Inferior parietal cortex (tissue), 1 donor: ENCODE results near the gene TMEM135.

Experiments used
- DNase-seq: peaks from one replicate; pipeline ENCODE4 v3.0.0-alpha.2; 2016; ENCODE audit errors: extremely low spot score

The TMEM135 gene

DNA sequence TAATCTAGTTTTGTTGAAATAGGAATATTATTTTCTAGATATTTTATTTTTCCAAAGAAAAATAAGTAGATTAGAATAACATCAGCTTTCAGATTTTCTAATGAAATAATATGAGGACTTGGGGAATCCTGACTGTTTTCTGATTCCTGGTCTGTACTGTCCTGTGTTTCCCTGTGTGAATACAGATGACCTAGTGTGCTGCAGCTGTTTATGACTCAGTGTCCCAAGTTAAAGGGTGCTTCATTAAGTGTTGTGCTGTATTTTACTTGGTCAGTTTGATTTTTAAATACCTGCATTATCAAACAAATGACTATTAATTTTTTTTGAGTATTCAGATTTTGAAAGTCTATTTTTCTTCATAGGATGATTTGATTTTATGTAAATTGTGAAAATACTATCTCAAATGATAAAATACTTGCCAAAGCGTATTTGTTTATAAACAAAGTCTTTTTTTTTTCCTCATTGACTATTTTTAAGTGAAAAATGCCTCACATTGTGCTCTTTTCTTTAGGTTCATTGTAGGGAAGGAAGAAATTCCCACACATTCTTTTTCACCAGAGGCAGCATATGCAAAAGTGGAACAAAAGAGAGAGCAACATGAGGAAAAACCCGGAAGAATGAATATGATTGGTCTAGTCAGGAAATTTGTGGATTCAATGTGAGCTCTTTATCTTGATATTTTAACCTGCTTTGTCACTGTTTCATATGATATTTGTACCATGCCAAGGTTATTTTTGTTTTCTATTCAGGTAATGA, 264.2 kb downstream of the TMEM135 start:
- DNase-seq = no peak

DNA sequence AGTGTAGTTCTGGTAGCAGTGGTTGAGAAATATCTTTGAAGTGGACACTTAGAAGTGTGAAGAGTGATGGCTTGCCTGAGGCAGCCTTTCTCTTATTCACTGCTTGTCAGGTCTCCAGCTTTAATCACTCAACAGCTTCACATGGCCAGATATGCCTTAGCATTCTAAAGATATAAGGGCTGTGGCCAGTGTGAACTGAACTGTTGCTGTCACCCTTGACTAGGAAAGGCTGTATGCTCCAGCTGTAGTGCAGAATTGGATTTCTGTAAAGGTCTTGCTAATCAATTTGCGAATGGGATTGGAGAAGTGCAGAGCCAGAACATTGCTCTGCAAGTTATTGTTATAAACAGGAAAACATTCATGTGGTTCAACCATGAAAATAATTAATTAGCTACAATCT, 266.7 kb downstream of the TMEM135 start:
- DNase-seq = no peak

DNA sequence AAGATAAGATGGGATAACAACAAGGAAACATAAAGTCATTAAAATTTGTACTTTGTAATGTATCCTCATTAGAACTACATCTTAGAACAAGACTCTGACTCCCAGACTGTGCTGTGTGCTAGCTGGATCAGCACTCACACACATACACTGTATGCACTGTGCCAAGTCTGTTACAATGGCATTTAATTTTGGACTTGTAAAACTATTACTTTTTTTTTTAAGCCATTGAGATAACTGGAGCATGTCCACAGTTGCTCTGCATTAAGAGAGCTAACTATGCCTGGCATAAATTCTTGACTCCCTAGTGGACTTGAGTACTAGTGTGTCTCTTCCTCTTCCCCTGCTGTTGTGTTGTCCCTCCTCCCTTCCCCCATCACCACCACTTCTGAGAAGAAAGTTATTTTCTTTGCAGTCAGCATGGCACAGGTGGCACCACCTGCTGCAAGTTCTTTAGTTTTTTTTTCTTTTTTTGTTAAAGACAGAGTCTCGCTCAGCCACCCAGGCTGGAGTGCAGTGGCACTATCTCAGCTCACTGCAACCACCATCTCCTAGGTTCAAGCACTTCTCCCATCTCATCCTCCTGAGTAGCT, 268.6 kb downstream of the TMEM135 start:
- DNase-seq = no peak

DNA sequence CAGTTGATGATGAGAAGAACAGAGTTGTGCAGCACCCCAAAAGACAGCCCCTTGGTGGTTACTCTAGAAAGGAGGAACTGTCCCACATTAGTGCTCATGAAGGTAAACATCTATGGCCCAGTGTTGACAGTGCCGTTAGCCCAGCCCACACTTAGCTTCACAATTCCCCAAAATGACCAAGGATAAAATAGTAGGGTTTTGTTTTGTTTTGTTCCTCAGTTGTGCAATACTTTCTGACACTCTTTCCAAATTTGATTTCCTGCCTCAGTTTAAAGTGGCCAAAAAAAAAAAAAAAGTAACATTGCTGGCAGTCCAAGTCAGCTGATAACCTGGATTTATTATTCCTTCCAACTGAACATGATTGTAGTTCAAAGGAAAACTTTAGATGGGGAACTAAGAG, 269.4 kb downstream of the TMEM135 start:
- no peak for DNase-seq

DNA sequence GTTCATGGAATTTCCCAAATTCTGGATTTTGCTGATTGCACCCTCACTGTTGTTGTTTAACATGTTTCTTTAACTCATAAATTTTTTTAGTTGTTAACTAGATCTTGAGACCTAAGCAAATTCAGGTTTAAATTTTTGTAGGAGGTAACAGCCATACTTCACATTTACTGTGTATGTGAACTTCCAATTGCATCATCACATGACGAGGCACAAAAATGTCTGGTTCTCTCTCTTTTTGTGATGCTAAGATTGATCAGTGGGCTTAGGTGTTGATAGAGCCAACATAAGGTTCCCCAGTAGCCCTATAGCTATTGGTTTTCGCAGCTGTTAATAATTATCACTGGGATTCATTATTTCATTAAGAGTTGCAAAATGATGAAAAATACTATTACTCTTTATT, 277.5 kb downstream of the TMEM135 start:
- no peak for DNase-seq

DNA sequence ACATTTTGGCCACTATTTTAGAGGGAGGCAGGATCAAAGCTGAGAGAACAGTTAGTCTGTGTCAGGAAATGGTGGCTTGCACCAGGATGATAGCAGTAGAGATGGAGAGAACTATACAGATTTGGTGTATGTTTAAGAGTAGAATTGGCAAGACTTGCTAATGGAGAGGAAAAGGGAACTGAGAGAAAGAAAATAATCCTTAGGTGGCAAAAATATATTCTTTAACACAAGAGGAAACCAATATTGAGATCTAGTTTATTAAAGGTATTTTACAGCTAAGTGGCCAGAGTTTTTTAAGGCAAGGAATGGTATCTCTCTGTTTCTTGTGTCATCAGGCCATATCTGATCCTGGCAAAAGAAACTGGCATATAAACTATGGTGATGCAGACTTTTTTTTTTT, 278.8 kb downstream of the TMEM135 start:
- no peak for DNase-seq

DNA sequence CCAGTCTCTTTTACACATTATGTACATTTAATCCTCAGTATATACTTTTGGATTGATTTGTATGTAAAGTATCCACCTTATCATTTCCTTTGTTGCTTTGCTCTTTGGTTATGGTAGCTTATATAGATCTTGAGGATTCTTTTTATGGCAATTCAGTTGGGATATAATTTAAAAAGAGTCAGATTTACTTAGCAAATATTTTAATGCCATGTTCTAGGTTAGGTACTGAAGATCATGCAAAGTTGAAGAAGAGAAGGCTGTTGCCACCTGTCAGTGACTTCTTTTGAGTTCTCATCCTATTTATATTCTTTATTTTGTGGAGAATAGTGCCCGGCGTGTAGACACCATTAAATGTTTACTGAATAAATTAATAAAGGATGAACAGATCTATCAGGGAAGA, 279.7 kb downstream of the TMEM135 start:
- no peak for DNase-seq

DNA sequence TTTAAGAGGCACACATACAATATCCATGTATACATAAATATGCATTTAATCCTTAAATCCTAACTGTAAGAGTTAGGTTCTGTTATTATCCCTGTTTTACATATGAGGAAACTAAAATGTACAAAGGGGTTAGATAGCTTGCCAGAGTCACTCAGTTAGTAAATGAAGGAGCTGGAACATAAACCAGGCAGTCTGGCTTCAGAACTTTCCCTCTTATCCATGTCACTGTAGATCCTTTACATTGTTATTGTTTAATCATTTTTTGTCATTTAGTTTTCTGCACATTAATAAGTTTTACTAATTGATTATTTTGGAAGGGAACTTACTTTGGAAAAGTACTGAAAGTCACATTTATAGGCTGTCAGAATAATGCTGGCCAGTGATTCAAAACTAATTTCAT, 282.4 kb downstream of the TMEM135 start:
- no peak for DNase-seq

DNA sequence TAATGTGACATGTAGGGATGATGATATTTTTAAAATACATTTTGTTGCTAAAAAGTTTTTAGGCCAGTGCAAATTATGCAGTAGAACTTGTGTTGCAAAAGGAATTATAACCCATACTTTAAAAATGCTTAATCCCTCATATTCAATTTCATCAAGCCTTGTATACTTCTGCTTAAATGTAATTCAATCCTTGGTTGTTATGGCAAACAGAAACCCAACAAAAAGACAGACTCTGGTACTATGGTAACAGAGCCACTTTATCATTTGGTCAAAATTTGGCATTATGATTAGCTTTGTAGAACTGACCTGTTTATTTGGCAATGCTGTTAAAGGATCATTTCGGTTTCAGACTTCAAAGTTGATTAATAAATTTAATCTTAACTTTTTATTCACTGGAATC, 284.8 kb downstream of the TMEM135 start:
- no peak for DNase-seq

DNA sequence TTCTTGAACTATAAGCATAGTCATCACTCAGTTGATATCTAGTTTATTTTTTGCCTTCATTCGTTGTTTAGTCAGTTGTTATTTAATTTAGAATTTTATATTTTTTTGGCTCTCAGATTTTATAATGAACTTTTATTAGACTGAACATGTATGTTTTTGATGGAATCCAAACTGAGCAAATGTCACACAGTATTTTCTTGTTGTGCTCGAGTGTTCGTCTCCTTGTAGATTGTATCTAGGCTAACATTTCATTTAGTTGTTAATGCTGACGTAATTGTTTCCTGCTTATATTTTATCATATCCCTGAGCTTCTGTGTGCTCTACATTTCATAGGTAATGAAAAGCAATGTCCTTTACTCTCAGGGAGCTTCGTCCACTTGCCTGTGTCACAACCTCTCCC, 286.2 kb downstream of the TMEM135 start:
- no peak for DNase-seq

DNA sequence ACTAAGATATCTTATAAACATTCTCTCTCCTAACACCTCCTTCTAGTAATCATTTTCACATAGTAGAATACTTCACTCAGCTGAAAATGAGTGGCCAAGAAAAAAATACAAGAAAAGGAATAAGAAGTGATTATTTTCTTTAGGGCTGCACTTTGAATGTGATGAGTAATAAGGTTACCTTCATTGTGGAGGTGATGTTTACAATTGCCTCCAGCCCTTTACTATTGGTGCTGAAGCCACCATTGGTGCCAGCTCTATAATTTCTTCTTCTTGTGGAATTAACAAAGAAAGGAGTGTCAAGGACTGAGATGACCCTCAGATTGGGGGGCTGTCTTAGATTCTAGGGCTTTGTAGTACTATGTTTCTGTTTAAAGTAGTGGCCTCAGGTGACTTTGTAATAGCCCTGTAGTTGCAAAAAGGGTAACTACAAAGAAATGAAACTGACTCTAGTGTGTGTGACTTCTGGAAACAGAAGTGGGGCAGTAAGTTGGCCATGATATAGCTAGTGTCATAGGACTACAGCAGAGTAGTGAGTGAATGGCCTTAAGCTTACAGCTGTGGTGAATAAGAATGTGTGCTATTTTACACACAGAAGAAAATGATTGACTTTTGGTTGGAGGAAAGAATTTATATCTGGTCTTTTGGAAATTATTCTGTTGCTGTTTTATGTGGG, 287.2 kb downstream of the TMEM135 start:
- no peak for DNase-seq

DNA sequence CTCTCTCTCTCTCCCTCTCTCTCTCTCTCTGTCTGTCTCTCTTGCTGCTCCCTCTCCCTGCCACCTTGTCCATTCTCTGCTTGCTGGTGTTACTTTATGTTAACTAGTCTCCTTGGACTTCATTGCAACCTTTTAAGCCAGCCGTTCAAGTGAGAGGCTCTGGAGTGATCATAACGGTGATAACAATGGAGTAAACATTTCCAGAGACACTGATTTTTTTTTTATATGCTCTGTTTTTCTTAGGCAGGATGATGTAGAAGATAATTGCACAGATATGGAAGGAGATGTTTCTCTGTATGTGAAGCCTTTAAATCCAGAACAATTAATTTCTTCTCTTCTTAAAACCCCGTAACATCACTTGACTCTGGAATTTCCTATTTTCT, 287.7 kb downstream of the TMEM135 start:
- no peak for DNase-seq

DNA sequence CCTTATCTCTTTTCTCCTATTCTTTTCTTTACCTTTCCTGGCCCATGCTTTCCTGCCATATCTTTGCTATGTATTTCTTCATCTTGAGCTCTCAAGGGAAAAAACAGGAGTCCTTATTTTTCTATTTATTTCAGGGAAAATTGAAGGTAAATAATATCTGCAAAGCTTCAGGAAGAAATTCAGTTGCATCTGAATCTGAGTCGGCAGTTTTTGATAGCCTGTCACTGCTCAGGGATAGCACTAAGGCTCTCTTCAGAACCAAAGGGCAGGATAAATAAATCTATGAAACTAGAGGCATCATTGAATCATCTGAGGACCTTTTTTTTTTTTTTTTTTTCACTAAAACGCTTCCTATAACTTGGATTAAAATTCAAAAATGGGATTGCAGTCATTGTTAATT, 288.9 kb downstream of the TMEM135 start:
- DNase-seq = no peak

DNA sequence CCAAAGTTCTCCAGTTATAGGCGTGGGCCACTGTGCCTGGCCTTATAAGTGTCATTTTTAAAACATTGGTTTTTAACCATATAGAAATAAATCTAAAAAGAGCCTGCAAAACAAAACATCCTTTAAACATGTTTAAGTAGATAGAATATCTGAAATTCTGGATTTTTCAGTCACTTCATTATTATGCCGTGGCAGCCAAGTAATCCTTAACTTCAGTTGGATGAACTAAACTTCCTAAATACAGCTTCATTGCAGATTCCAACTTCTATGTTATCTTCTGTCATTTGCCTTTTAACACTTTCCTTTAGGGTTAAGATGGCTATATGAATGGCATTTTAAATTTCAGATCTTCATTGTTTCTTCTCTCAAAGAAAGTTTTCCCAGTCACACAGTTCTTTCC, 291.4 kb downstream of the TMEM135 start:
- no peak for DNase-seq

DNA sequence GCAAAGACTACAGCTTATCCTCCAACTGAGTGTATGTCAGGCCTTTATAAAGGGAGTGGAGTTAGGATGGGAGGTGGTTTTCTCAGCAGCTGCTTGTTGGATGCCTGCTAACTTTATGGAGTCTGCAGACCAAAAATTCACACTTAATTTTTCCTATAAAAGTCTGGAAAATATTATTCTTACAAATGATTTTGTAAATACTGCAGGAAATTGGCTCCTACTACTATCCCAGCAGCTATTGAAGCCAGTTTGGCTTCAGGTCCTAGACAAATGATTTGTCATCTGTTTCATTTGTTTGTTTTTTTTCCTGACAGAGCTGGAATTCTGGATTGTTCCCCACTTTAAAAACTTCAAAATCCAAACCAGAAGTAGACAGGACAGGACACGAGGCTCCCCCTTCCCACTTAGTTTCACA, 292.5 kb downstream of the TMEM135 start:
- no peak for DNase-seq

DNA sequence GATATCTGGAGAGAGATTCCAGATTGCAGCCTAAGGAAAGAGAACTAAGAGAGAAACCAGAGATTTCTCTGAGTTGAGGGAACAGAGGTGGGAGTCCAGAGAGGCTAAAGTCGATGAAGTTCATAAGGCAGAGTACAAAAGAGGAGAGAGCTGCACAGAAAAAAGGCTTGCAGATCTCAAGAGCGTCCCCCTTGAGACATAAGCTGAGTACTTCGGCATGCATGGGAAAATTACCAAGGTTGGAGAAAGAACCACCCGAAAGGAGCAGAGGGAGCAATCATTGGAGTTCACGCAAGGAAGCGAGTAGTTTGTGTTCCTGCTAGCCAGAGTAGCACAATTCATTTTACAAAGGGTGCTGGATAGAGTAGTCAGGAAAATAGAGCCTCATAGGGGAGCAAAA, 293.5 kb downstream of the TMEM135 start:
- DNase-seq = no peak

DNA sequence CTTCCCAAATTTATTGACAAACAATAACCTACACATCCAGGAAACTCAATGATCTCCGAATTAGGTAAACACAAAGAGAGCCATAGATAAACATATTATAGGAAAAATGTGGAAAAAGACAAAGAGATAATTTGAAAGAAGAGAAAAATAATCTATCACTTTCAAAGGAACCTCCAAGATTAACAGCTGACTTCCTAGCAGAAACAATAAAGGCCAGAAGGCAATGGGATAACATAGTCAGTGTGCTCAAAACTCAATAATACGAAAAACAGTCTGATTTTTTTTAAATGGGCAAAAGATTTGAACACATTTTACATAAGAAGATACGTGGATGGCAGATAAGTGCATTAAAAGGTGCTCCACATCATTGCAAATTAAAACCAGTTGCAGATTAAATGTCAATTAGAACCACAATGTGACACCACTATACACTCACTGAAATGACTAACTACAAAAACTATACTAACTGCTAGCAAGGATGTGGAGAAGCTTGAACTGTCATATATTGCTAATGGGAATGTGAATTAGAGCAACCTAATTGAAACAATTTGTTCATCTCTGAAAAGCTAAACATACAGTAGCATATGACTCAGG, 300.4 kb downstream of the TMEM135 start:
- no peak for DNase-seq

DNA sequence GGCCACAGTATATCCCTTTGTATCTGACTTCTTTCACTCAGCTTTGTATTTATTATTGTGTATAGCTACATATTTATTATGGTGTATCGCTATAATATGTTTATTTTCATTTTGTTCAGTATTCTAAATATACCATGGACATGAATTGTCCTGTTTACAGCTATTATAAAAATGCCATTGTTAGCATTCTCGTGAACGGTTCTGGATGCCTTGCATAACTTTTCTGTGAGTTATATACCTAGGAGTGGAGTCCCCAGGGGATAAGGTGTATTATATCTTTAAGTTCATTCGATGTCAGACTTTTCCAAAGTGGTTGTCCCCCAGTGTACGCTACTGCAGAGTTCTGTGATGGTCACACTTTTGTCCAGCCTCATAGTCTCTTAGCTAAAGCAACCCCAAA, 301.7 kb downstream of the TMEM135 start:
- no peak for DNase-seq

DNA sequence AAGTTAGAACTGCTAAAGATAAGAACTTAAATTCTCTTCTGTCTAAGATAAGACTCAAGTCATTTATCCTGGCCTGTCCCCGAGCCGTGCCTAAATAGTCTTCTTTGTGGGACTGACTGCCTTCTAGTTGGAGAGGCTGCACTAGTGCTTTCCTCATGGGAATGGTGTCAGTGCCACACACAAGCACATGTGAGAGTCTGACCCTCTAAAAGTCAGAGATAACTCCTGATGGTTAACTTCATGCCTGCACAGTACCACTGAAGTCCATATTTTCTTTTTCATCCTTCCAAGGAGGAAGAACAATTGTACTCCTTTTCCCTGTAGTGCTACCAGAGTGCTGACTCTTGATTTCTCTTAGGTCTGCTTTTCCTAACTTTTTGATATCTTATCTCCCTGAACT, 309.7 kb downstream of the TMEM135 start:
- no peak for DNase-seq

DNA sequence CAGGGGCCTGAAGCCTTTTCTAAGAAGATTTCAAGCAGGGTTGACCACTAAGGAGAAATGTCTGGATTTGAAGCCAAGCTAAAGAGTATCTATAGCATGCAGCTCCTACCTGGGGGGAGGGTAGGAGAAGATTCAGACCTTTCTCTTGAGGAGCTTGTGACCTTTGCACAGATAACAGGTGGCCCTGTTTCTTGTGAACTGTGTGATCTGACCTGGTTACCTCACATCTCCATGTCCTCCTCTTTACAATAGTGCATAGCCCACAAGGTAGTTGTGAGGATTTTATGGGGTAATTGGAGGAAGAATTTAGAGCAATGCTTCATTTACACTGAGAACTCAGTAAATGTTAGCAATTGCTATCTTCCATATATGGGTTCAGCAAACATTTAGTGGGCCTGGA, 310.1 kb downstream of the TMEM135 start:
- DNase-seq = no peak

DNA sequence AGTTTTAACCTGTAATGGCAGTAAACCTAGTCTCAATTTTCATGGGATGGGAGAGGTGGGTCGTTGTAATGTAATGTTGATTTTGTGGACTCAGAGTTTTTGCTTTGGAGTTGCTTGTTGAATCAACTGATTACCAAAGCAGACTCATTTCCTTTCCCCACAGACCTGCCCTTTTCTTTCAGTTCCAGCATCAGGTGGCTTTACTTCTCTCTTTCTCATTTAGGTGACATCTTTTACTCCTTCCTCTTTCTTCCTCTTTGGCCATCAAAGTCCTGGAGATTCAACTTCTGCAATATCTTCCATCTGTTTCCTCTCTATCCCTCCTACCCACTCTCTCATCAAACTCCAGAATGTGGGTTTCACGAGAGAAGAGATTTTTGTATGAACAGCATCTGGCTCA, 313.9 kb downstream of the TMEM135 start:
- DNase-seq = no peak

DNA sequence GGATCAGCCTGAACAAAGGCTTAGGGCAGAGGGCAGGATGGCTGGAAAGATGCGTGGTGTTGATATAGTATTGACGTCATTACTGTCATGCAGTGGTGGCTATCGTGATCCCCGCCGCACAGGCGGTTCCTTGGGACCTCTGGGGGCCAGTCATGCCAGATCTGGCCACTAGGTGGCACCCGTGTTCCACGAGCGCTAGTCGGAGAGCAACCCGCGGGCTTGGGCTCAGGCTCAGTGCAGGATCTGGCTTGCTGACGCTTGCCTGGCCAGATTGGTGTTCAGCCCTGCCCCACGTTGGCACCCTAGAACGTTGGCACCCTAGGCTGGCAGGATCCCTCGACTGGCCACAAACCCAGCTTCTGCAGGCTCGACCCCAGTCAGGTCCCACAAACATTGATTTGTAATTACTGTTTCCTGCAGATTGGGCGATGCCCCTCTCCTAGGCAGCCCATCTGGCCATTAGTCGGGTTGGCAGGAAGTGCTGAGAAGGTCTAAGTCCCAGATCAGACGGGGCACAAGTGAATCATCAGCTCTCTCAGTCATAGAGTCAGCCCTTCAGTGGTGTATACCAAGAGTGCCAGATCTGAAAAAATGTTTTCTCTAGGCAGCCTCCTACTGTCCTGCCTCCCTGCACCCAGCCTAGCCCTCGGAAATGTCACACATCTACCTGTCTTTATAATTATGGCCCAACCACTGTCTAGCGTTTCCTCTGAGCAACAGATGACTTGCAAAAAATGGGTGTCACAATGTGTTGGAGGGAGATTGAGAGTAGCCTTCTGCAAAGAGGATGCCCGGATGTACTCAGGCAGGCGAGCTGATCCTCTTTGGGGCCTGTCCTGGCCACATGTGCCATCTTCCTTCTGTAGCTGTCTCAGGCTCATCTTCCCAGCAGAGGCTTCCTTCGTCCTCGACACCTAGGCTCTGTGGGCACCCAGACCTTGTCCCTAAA, 315.3 kb downstream of the TMEM135 start:
- DNase-seq = peak; percentile 89
